Activated CD4-positive, alpha-beta T cell treated with anti-CD3 and anti-CD28 coated beads, Interleukin-2, amount 50 U/mL, for 4 hours (primary cell): ENCODE measurements around the gene SLC1A5.
"Not testable (repeated sequence)": the region's sequence is repeated elsewhere in the genome, so short reads cannot be mapped to it uniquely, and the experiment has no call there.

ENCODE experiments used
- DNase-seq, 2 experiments: peaks; one replicate each; pipeline ENCODE4 v3.0.0-alpha.2; 2020

The SLC1A5 gene

DNA sequence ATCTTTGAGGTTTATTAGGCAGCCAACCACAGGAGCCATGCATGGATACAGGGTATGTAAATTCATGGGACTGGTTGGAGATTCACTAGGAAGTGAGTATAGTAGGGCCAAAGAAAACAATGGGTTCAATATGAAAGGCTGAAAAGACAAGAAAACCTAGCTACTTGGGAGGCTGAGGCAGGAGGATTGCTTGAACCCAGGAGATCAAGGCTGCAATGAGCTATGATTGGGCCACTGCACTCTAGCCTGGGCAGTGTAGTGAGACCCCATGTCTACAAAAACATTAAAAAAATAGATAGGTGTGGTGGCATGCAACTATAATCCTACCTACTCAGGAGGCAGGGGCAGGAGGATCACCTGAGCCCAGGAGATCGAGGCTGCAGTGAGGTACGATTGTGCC lies 10.3 kb upstream of the SLC1A5 start:
- DNase-seq: no peak

DNA sequence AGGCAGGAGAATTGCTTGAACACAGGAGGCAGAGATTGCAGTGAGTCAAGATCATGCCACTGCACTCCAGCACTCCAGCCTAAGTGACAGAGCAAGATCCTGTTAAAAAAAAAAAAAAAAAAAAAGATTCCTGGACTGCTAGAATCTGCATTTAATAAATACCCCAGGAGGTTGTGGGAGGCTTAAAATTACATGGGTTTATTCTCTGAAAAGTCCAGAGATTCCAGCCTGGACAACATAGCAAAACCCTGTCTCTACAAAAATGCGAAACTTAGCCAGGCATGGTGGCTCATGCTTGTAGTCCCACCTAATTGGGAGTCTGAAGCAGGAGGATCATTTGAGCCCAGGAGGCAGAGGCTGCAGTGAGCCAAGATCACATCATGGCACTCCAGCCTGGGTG lies 9.5 kb upstream of the SLC1A5 start:
- DNase-seq: no peak

DNA sequence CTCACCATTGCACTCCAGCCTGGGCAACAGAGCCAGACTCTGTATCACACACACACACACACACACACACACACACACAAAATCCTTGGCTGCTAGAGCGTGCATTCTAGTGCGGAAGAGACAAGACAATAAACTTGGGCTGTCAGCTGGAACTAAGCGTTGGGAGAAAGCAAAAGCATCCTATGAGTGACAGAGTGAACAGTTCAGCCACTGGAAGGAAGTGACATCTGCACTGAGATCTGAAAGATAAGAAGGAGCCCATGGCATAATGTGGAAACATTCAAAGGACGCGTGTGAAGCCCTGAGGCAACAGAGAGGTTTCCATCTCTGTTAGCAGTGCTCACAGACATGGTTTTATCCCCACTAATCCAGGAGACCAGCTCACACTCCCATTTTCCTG lies 3.5 kb upstream of the SLC1A5 start:
- DNase-seq: no peak

DNA sequence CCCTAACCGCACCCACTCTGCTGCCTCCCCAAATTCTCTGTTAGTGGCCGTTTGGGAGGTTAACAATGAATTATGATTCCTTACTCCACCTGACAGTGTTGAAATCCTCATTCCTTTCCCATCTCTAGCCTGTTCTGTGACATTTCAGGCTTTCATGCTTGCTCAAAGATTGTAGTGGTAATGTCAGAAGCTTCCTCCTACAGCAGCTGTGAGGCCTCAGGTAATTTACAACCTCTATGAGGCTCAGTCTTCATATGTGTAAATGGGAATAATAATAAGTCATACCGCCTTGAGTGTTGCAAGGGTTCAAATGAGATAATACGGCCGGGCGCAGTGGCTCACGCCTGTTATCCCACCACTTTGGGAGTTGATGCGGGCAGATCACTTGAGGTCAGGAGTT lies 977 bp upstream of the SLC1A5 start:
- no peak for DNase-seq

DNA sequence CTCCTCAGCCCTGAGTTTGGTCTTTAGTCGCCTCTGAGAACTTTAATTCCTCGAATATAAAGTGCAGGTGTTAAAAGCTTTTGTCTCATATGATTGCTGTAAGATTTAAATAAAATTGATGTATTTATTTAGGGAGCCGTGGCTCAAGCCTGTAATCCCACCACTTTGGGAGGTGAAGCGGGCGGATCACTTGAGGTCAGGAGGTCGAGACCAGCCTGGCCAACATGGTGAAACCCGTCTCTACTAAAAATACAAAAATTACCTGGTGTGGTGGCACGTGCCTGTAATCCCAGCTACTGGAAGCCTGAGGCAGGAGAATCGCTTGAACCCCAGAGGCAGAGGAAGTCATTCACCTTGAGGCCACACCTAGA lies 559 bp upstream of the SLC1A5 start:
- no peak for DNase-seq

DNA sequence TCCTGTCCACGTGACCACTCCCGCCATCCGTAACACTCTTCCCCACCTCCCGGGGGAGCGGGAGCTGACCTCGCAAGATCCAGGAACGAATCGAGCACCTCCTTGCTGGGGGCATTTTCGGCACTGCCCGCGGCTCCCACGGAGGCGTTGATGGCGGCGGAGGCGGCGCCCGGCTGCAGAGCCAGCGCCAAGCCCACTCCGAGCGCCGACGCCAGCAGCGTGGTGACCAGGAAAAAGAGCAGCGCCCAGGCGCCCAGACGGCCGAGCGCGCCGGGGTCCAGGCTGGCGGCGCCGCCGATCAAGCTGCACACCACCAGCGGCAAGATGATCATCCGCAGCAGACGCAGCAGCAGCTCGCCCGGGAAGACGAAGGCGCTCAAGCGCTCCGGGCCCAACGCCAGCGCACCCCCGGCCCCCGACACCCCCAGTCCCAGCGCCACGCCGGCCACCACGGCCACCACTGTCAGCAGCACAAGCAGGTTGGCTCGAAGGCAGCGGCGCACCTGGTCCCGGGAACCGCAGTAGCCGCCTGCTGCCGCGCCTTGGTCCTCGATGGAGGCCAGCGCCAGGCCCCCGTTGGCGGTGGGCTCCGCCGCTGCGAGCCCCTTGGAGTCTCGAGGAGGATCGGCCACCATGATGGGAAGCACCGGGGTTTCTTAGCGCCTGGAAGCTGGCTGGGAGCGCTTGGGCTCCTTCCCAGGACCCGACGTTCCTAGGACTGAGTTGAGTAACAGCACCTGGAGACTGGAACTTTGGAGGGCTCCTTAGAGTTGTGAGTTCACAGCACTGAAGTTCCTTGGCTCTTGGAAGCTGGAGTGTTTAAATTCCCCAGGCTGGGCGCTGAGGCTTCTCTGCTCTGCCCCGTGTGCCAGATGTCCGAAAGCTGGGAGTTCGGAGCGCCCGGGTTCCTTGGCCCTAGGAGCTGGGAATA lies 798 bp downstream of the SLC1A5 start:
- DNase-seq: peak; percentile 26 to 36

DNA sequence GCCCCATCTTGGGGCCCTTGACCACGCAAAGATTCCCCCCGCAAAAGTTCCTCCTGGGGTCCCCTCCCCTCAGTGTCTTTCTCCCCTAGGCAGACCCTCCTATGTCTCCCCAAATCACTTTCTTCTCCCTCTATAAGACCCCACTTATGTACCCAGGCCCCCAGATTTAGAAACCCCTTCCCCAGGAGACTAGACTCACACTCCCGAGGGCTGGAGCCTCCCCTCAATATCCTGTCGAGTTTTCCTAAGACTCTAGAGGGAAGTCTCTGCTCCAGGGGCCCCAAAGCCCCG lies 1.4 kb downstream of the SLC1A5 start:
- no peak for DNase-seq

DNA sequence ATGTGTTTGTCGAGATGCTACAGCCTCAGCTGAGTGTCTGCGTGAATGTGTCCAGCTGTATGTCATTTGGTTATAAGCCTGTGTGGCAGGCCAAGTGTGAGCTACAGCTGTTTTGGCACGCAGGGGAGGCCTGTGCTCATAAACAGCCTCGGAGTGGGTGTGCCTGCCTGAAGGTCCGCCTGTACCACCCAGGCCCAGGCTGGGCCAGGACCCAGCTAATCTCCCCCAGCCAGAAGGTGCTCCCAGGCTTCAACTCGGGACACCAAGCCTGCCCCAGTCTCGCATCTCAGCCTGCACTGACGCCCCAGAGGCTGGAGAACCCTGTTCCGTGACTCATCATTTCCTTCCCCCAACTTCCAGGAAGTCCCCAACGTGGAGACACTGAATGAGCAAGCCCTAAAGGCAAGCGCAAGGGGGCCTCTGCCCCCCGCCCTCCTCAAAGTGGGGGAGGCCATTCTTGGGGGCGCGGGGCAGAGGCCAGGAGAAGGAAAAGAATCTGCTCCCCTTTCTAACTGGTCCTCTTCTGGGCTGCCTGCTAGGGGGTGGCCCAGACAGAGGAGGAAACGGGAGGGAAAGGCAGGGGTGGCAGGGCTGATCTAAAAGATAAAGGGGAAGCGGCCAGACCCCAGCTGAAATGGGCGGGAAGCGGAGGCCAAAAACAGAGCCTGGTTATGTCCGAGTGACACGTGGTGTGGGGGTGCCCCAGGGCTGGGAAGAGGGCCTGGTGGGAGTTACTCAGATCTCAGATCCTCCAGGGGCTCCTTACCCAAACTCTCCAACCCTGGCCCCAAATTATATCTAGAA lies 2.0 kb downstream of the SLC1A5 start:
- DNase-seq: peak; percentile 83 to 85

DNA sequence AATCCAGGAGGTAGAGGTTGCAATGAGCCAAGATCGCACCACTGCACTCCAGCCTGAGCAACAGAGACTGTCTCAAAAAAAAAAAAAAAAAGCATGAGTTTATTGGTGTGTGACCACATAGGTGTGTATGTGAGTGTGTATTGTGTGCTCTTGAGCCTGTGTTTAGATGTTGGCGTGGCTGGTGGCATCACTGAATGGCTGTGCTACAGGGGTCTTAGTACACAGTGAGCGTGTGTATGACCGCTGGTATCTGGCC lies 2.5 kb downstream of the SLC1A5 start:
- no peak for DNase-seq

DNA sequence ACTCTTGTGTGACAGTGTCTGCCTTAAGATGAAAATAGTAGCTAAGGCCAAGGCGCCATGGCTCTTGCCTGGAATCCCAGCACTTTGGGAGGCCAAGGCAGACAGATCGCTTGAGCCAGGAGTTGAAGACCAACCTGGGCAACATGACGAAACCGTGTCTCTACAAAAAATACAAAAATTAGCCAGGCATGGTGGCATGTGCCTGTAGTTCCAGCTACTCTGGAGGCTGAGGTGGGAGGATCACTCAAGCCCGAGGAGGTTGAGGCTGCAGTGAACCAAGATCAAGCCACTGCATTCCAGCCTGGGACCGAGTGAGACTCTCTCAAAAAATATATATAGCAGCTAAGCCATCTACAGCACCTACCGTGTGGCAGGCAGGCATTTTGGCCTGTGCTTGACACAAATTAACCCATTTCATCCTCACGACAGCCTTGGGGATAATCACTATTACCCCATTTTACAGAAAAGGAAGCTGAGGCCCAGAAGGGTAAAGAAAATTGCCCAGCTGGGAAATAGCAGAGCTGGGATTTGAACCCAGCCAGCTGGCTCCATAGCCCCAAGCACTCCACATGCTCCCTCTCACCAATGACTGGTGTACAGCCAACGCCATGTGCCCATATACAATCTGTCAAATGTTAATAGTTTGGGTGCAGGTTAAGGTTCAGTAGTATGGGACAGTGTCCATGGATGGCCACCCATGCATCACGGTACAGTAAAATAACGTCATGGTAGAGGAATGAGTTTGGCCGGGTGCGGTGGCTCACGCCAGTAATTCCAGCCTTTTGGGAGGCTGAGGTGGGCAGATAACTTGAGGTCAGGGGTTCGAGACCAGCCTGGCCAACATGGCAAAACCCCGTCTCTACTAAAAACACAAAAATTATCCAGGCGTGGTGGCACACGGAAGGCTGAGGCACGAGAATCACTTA lies 3.1 kb downstream of the SLC1A5 start:
- DNase-seq: no peak

DNA sequence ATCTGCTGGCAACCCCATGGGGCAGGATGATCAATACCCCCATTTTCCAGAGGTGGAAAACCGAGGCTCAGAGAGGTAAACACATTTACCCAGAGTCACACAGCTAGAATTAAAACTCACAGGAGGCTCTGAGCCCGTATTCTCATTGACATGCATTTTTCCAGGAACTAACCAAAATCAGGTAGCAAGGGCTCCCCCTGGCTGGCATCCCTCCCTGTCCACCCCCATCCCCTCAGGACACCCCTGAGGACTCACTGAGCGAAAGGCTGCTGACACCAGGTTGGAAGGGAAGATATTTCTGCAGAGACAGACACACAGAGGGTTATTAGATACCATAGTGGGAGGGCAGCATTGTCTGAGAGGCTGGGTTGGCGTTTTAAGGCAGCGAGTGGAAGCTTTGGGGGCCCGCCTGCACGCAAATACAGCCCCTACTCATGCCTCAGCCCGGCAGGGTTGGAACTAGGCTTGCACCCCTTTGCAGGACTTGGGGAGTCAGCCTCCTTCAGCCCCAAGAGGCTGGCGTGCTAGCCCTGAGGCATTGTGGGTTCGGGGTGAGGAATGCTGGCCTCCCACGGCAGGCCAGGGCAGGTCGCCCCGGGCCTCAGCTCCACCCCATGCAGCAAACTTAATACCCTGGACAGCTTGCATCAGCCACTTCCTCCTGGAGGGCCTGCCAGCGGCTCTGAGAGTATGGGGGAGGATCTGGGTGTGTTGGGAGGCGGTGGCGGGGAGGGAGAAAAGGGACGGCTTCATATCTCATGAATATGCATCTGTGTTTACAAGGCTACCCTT lies 3.9 kb downstream of the SLC1A5 start:
- DNase-seq: peak; percentile 41 to 53

DNA sequence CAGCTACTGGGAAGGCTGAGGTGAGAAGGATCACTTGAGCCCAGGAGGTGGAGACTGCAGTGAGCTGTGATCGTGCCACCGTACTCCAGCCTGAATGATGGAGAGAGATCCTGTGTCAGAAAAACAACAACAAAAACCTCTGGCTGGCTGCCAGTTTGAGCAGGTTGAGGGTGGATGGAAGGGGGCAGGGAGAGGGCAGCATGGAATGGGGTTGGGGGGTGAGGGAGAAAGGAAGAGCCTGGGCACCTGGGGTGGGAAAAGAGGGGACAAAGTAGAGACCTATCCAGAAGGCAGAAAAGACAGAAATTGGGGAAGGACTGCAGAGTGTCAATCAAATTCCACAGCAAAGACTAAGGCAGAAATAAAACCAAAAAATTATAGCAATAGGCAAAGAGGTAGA lies 4.7 kb downstream of the SLC1A5 start:
- DNase-seq: no peak

DNA sequence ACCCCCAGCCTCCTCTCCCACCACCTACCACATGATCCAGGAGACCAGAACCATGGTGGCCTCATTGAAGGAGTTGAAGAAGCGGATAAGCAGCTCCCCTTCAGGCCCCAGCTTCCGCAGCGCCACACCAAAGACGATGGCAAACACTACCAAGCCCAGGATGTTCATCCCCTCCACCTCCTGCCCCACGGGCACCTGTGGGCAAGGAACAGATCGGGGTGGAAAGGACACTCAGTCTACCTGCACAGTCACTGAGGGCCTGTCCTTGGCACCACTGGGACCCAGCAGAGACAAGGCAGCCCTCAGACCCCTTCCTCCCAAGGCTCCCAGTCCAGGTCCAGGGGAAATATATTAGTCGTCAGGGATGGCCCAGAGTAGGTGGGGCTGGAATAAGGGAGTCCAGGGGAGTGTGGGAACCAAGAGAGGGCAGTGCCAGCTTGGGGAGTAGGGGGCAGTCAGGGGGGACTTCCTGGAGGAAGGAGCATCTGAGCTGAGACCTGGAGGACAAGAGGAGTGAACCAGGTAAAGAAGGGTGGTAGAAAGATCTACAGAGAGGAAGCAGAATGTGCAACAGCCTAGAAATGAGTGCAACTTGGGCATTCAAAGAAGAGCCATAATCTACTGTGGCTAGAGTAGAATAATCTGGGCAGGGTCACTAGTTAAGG lies 5.9 kb downstream of the SLC1A5 start:
- no peak for DNase-seq

DNA sequence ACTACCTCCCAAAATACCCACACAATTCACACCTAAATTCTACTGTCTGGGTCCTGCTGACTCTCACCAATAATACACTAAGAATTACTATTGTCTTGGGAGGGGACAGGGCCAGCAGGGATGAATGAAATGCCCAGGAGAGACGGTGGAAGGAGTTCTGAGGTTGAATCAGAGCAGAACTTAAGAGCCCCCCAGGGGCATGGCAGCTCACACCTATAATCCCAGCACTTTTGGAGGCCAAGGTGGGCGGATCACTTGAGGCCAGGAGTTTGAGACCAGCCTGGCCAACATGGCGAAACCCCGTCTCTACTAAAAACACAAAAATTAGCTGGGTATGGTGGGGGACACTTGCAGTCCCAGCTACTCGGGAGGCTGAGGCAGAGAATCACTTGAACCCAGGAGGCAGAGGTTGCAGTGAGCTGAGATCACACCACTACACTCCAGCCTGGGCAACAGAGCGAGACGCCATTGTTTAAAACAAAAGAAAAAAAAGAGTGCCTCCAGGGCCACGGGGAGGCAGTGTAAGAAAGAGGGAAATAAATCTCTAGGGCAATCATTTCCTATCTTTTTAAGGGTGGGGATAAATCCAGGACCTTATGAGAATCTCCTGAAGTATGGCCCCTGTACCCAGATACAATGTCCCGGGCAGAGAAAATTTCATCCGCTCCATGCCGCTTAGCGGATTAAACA lies 10.3 kb downstream of the SLC1A5 start:
- not testable (repeated sequence) for DNase-seq

DNA sequence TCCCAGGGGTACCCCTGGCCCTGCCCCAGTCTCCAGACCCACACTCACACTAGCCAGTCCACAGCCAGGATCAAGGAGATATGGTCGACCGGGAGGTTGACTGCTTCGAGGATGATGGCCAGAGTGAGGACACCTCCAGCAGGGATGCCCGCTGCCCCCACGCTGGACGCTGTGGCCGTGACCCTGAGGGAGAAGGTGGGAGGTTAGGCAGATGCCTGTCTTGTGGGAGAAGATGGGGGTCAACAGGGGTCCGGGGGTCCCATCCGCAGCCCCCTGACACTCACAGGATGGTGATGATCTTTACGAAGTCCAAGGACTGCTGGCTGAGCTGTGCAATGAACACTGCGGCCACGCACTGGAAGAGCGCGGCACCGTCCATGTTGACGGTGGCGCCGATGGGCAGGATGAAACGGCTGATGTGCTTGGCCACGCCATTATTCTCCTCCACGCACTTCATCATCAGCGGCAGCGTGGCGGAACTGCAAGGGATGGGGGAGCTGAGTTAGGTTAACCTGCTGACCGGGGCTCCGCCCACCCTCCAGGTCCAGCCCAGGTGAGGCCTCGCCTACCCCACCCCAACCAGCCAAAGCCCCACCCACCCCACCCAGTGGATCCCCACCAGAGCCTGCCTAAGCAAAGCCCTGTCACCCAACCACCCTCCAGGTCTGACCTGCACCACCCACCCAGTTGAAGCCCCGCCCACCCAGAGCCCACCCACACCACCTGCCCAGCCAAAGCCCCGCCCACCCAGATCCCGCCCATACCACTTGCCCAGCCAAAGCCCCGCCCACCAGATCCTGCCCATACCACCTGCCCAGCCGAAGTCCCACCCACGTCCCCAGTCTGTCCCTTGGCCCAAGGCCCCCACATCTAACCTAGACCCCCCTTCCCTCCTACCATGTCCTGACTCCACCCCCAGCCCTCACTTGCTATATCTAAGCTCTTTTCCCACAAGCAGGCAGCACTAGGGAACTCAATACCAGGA lies 11.2 kb downstream of the SLC1A5 start:
- no peak for DNase-seq

DNA sequence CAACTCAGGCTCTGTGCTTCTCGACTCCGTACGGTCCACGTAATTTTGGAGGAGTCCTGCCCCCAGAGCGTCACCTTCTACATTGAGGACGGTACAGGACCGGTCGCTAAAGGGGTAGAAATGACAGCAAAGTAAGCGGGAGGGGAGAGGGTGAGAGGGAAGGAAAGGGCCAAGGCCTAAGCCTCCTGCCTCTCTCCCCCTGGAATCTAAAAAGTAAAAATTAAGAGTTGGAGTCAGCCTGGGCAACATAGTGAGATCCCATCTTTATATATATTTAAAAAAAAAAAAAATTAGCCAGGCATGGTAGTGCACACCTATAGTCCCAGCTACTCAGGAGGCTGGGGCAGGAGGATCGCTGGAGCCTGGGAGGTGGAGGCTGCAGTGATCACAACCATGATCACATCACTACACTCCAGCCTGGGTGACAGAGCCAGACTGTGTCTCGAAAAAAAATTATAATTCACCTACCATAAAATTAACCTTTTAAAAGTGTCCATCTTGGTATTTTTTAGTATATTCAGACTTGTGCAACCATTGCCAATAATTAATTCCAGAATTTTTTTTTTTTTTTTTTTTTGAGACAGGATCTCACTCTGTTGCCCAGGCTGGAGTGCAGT lies 12.6 kb downstream of the SLC1A5 start:
- DNase-seq: no peak

DNA sequence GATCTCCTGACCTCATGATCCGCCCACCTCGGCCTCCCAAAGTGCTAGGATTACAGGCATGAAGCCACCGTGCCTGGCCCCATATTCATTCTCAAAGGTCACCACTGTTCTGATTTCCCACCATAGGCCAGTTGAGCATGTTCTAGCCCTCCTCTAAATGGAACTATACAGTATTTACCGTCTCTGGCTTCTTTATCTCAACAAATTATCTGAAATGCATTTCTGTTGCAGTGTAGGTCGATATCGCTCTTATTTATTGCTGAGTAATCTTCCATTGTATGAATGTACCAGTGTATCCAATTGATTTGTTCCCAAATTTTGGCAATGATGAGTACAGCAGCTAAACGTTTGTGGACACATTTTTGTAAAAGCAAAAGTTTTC lies 15.4 kb downstream of the SLC1A5 start:
- no peak for DNase-seq

DNA sequence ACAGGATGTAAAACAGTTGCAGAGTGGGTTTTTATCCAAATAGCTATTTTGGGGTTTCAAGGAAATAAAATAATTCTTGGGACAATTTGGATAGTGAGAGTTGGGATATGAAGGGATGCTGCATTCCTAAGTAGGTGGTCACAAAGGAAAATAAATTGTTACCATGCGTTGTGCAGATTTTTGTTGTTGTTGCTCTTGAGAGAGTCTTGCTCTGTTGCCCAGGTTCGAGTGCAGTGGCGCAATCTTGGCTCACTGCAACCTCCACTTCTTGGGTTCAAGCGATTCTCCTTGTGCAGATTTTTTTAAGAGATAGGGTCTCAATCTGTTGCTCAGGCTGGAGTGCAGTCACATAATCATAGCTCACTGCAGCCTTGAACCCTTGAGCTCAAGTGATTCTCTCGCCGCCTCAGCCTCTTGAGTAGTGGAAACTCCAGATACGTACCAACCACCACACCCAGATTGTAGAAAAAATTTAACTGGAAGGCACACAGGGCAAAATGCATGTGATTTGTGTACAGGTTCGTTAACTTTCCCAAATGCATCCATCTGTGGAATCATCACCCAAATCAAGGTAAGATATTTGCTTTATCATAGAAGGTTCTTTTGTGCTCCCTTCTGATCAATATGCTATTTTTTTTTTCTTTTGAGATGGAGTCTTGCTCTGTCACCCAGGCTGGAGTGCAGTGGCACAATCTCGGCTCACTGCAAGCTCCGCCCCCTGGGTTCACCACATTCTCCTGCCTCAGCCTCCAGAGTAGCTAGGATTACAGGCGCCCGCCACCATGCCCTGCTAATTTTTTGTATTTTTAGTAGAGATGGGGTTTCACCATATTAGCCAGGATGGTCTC lies 16.0 kb downstream of the SLC1A5 start:
- DNase-seq: no peak

DNA sequence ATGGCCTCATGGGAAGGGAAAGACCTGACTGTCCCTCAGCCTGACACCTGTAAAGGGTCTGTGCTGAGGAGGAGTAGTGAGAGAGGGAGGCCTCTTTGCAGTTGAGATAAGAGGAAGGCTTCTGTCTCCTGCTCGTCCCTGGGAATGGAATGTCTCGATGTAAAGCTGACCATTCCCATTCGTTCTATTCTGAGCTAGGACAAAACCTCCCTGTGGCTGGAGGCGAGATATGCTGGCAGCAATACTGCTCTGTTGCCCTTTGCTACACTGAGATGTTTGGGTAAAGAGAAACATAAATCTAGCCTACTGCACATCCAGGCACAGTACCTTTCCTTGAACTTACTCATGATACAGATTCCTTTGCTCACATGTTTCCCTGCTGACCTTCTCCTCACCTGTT lies 19.6 kb downstream of the SLC1A5 start:
- not testable (repeated sequence) for DNase-seq
